ENCODE data around the gene NEURL3. TPM values are rescaled to one million over a fixed set of nuclear protein-coding genes. Genes with fewer than 3 reads are reported as not detected.
A peak's percentile ranks its signal among the peaks of the same experiment; 100 is the strongest.

NEURL3 gene
- total RNA-seq, 1 donor from 2014 or later = 0.51 TPM

DNA sequence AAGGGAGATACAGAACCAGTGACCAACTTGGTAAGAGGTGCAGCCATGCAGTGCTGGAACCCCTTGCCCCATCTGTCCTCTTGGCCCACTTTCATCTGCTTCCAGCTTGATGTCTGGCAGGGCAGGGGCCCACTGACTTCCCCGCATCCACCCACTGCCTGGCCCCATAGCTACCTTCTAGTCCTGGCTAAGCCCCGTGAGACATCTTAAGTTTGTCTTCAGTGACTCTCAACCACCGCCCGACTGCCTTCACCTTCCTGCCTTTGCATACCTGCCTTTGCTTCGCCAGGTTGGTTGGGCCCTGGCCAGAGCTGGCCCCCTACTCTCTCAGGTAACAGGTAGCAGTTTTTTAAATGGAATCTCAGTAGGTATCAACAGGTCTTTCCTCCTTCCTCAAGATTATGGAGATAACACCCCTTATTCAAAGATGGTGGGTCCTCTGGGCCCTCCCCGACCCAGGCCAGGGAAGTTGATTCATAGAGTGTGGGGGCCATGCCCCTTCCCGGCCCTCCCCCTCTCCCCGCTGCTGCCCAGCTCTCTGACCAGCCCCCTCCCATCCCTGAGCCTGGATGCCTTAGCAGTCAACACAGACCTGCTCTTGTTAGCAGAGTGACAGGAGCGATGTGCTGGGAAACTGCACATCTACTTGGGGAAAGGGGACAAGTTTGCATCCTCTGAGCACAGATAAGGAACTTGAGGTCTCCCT lies 34.2 kb upstream of the NEURL3 start:
- no peak for DNase-seq

DNA sequence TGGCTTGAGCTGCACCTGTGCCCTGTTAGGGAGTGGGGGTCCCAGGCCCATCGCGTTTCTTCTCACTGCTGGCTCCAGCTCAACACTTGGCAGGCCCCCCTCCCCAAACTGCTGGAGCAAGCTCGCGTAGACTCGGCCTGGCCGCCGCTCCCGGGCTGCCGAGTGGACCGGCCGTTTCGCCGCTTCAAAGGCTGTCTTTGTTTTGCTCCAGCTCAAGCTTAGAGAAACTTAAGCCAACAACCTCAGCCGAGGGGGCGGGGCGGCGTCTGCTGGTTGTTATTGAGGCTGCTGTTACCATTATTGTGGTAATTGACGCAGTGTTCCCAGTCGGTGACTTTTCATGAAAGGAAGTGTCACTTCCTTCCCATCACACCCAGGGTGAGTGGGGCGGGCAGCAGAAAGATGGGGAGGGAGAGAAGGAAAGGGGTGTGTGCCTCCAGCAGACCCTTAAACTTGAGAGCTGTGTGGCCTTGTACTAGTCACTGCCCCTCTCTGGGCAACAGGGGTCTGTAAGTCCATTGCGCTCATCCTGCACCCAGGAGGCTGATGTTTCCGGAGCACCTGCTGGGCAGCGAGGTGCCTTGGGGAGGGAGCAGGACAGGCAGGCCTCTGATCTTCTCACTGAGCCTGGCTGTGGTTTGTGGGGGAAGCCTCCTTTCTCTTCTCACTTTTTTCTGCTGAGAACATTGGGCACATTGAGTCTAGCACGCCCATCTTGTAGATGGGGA lies 33.5 kb upstream of the NEURL3 start:
- DNase-seq = peak; percentile 86

DNA sequence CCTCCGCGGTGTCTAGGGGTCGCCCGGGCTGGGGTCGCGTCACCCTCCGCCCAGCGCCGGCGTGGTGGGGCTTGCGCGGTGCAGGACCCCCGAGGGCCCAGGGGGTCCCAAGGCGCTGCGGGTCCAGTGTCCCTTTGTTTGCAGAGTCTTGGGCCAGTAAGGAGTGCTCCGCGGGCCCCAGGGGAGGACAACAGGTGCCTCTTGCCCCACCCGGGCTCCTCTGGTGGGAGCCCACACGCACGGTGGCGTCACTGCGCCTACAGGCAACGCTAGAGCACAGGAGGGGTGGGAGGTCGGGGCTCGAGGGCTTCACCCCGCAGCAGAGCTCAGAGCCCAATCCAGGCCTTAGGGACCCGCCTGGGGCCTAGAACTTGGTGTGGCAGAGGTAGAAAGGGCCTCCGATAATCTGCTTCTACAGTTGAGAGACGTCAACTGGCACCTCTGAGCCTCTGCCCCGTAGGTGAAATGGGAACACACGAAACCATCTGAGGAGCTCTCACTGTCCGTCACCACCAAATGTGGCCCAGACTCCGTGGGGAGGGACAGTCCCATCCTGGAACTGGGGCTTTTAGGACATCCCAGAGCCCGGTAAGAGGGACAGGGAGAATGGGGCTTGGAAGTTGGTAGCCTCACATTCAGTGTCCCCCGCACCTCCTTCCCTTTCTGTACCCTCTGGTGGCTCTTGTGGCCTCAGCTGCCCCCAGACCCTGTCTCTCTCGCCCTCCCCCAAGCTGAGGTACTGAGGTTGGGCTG lies 32.8 kb upstream of the NEURL3 start:
- DNase-seq = peak; percentile 34

DNA sequence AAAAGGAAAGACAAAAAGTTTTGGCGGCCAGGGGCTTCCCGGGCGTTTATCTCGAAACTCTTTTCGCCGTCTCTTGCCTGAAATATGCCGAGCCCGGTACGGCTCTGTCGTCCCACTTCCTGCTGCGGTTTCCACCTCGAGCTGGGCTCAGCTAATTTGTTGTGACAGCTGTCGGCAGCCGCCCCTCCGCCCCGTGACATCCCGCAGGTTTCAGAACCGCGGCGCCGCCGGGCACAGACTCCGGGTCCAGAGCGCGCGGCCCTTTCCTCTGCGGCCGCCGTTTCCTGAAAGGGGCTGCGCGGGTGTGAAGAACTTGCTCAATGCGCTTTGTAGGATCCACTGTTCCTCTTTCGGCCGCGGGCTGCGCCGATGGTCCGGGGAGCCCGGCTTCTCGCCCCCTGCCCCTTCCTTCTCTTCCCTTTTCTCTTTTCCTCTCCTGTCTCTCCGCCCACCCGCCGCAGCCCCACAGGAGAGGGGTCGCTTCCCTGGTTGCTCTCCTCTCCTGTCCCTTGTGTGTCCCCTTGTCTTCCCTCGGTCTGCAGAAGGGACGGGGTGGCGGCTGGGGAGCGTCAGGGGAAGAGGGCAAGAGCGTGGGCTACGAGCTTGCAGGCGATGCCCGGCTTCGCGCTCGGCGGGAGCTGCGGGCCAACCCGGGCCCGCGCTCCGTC lies 32.0 kb upstream of the NEURL3 start:
- DNase-seq = peak; percentile 61

- peak; percentile 94 for DNase-seq
Measured at GRCh38 chr2:96536445-96537065, 31.4 kb upstream of the NEURL3 start, which contains the start of gene ARID5A. Gene ARID5A (plus strand): TSS chr2:96536752. CDS start chr2:96536827, 75 bp downstream.

DNA sequence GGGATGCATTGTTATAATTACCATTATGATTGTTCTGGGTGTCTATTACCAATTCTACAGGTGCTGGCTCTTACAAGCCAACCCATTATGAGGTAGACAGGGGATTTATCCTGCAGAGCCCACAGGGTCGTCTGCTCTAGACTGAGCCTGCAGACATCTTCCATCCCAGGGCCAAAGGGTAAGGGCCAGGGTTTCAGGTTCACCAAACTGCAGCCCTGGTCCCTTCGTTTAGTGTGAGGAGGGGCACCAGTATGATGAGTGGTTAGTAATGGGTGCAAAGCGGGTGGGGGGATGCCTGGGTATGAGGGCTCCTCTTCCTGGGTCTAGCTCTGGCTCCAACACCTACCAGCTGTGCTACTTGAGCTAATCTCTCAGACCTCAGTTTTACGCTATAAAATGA lies 30.2 kb upstream of the NEURL3 start:
- no peak for DNase-seq

DNA sequence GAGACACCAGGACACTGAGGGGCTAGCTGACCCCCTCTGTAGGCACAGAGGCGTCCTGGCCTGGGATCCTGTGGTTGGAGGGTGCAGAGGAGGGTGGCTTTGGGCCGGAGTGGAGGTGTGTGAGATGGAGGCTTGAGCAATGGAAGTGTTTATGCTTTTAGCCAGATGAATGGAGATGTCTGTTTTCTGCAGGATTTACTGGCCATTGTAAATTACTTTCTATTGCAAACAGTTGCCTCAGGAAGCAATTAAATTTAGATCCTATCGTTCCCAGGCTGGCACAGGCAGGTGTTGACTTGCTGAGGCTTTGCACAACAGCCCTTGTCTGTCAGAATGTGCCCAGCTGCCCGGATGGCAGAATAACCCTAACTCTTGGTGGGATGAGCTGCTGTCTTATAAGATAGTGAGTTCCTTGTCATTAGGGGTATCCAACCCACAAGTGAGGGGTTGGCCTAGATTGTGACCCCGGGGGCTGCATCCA lies 29.6 kb upstream of the NEURL3 start:
- DNase-seq = no peak

- no peak for DNase-seq
Measured at GRCh38 chr2:96534141-96534540, 29.0 kb upstream of the NEURL3 start.

DNA sequence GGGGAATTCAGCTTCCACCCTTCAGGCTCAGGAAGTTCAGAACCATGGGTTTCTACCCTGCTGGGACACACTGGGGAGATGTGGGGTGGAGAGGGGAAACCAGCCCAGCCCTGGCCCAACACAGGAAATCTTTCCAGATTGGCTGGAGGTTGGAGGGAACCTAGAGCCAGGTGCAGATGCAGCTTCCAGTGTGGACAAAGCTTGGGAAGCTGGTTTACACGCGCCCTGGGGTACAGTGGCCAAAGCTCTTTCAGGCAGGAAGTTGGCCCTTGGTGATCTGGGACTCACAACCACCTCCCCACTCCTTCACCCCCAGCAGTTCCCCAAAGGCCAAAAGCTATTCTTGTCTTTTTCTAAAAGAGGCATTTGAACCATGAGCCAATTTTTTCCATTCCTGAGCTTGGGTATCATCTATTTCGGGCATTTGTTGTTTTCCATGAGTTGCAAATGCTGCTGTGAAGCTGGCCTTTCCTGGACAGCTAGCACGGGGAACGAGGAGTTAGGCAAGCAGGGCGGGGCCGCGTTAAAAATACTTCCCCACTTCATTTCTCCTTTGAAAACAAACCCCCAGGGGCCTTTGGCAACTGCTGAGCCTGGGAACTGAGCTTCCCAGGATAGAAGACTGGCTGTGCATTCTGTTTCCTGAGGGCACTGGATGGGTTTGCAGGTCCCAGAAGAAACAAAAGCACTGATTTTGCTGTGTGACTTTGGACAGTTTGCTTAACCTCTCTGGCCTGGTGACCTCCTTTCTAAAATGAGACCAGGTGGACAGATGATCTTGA lies 28.3 kb upstream of the NEURL3 start:
- peak; percentile 29 for DNase-seq

DNA sequence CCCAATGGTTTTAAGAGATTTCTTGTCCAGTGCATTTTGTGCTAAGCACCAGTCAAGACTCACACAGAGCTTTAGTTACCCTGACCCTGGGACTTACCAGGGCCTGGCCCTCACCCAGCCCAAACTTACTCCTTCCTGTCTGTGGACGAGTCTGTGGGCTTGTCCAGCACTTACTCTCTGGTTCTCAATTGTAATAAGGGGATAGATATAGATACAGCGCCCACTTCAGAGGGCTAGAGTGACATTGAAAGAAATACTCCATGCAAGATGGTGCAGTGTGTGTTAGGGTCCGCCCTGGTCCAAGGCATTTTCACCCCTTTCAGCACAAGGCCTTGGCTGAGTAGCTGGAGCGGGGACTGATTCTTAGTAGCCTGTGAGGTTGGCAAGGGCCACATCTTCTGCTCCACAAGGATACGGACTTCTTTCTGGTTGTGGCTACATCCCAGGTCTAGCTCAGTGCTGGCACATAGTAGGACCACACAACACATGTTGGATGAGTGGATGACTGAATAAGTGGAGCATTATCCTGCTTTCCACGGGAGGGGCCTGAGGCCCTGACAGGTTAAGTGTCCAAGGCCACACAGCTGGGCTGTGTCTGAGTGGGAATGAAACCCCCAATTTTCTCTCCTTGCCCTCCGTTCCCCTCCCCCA lies 27.6 kb upstream of the NEURL3 start:
- DNase-seq = no peak

DNA sequence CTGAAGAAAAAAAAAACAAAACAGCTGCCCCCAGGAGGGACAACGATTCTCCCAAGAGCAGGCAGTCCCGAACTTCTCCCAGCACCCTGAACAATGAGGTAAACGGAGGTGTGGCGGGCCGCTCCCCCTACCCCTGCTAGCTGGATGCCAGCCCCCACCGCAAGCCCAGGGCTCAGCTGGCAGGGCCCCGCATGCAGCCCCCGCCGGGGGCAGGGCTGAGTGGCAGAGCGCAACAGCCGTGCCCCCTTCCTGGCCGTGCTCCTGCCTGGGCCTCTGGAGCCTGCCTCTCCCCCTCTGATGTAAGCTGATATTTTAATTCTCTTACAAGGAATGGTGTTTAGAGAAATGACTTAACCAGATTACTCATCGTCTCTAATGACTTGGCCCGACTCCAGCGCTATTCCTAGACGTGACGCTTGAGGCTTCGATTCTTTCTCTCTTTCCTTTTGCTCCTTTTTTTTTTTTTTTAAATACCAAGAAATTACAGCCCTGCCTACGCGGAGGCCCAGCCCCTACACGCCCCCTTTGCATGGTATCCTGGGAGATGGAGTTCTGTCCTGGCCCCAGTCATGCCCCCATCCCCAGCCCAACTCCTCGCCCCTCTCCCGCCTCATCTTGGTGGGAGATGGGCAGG lies 26.8 kb upstream of the NEURL3 start:
- peak; percentile 99 for DNase-seq

DNA sequence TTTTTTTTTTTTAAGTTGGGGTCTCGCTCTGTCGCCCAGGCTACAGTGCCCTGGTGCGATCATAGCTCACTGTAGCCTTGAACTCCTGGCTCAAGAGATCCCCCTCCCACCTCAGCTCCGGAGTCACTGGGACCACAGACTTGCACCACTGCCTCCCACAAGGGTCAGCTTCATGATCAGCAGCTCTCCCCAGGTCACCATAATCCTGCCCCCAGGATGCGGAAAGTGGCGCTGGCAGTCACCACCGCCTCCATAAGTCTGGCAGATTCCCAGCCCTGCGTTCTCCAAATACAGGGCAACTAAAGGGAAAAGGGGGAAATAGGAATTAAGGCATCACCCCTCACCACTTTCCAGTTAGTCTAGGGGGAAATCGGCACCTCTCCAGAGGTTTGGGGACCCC lies 26.2 kb upstream of the NEURL3 start:
- no peak for DNase-seq

GRCh38 chr2:96530474-96531357 lies 25.6 kb upstream of the NEURL3 start:
- DNase-seq = no peak

DNA sequence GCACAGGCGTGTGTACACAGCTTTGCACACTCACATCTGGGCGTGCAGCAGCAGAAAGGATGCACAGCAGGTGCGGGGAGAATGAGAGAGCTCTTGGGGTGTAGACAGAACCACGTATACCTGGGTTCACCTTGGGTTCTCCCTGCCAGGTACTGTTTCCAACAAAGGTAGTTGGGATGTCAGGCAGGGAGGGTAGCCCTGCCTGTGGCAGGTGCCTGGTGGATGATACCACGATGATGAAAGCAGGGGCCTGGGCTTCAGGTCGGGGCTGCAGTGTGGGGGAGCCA lies 24.9 kb upstream of the NEURL3 start:
- no peak for DNase-seq

DNA sequence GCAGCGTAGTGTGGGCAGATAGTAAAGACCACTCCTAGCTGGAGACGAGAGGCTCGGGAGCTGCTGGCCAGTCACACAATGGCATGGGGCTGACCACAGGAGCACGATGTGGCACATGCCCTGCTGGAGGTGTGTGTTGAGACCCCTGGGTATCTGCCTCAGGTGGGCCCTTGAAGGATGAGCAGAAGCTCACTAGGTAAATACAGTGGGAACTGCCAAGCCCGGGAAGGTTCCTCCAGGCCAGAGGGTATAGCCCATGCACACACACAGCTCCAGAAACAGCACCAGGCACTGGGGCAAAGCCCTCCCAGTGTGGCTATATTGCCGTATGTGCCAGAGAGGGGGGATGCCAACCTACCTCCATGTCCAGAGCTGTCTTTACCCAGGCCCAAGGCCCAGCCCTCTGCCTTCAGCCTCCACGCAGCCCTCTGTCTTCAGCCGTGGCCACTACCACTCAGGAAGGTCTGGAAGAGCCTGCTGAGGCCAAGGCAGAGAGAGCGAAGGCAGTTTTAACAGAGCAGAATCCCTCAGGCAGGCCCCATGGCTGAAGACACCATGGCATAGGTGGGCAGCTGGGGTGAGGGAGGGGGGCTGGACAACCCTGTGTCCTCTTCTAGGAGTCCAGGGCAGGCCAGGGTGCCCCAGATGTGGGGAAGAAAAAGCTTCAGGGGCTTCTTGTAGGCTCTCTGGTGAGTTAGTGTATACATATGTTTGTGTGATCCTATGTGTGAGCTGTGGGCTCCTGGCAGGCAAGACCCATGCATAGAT lies 24.4 kb upstream of the NEURL3 start:
- no peak for DNase-seq

DNA sequence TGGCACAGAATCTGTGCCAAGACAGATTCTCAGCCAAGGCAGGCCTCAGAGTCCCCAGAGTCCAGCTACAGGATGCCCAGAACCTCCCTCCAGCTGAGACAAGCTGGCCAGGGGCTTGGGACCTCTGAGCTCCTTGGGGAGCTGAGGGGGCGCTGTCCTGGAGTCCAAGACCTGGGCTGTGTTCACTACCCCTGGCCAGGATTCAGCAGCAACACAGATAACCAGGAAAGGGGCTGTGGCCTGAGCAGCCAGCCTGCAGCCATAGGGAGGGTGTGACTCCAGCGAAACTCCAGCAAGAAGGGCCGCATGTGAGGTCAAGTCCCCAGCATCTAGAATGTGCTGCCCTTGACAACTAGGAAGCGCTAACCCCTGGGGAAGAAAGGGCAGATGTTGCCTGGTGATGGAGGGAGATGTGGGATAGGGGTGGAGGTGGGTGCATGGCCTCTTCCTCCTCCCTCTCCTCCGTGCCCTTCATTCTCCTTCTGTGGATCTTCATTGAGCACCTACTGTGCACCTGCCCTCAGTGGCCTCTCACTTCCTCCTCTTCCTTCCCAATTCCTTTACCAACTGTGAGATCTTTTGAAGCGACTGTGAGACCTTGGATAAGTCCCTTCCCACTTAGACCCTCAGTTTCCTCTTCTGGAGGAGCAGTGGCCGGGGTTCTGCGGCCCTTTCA lies 23.7 kb upstream of the NEURL3 start:
- peak; percentile 24 for DNase-seq

GRCh38 chr2:96528006-96528699 lies 23.0 kb upstream of the NEURL3 start:
- peak; percentile 51 for DNase-seq
